AG08395 (cell line): ENCODE data around the gene ARID3B.
"Not testable (repeated sequence)": the region's sequence is repeated elsewhere in the genome, so short reads cannot be mapped to it uniquely, and the experiment has no call there.

ENCODE experiments used
- DNase-seq: peaks from one replicate; pipeline ENCODE4 v3.0.0; 2012; ENCODE audit warnings: mixed read lengths, low spot score

Gene ARID3B

DNA sequence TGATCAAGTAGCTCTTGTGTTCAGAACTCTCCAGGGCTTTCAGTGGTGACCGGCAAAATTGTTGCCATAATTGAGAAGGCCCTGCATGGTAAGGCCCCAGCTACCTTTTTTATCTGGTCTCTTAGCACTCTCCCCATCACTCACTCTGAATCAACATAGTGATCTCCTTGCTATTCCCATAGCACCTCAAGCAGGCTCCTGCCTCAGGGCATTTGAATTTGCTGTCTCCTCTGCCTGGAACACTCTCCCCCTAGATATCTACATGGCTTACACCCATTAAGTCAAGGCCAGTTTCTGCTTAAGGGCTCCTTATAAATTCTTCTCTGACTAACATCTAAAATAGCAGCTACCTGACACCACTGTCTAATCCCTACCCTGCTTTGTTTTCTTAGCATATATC is 3.3 kb upstream of the ARID3B start:
- DNase-seq, result no peak

DNA sequence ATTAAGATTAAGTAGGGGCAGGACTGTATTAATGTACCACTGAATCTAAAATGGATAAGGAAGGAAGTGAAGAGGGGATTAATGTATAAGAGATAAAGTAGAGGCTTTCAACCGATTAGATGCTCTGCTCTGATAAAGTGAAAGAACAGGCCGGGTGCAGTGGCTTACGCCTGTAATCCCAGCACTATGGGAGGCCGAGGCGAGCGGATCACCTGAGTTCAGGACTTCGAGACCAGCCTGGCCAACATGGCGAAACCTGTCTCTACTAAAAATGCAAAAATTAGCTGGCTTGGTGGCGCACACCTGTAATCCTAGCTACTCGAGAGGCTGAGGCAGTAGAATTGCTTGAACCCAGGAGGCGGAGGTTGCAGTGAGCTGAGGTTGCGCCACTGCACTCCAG is 1.5 kb upstream of the ARID3B start:
- not testable (repeated sequence) for DNase-seq

DNA sequence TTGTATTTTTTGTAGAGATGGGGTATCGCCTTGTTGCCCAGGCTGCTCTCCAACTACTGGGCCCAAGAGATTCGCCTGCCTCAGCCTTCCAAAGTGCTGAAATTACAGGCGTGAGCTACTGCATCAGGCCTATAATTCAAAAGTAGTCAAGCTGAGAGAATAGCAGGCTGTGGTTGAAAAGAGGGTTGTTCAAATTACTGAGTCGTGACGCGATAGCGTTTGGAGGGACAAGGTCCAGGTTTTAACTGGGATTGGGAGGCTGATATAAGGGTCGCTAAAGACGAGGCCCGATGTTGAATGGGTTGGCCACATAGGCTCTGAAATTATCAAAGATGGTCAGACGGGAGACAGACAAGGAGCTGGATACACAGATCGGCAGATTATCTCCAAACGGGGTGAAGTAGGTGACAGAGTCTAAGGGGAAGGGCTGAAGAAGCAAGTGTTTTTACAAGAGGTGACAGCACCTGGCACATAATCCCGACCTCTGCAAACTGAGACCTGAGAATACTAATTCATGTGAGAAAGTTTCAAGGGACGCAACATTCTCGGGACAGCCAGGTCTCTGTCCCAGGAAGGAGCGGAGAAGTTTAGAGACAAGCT is 759 bp upstream of the ARID3B start:
- DNase-seq, result no peak

DNA sequence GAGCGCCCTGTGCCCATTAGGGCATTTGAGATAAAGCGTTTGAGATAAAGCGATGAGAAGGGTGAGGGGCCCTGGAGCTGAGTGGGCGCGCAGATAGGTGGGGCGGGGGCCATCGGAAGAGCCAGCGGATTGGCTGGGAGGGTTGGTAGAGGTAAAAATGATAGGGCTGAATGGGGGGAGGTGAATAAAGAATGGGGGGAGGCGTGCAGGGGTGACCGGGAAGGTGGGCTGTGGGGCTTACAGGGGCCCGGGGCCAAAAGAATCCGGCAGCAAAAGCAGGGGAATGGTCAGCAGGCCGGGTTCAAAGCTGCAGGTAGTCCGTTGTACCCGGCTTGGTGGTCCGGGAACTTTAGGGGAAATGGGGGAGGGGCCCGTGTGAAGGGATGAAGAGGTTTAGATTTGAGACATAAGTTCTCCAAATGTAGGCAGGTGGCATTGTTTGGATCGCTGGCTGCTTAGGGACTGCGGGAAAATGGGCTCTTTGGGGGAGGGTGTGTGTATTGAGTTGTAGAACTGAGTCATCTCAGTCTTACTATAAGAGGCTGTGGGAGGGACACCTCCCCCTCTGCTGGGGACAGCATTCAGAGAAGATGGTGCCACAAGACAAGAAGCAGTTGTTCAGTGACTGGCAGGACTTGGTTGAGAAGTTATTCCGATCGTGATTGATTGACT is 610 bp downstream of the ARID3B start:
- DNase-seq, result peak; percentile 35

DNA sequence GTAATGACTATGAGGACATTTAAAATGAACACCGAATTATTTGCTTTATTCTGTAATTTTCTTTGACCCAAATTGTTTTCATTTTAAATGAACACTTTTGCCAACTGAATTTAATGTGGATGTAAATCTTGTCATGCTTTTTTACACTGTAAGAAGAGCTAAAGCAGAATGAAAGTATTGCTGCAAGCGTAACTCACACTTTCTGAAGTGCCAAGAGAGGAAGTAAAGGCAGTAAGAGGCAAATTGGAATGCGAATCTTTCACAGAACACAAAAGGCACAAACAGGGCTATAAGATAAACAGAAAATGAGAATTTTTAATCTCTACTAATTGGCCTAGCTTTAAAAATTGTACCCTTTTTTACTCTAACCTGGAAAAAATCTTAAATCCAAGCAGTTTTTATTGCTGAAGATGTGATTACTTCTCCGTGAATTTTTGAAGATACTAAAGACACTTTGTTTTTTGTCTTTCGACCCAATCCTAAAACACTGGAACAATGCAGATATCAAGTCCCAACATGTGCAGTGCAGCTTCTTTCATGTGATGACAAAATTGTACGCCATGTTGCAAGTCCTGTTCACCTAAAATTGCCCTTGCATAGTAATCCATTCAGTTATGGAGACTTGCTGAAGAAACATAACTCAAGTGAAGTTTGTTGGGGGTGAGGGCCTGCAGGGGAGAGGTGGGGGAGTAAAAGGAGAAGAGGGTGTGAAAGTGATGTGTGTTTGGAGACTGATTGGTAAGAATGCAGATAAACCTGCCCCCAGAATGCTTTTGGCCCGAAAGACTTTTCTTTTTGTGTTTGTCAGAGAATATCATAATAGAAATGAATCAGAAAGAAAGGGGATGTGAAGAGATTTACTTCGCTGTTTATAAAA is 1.4 kb downstream of the ARID3B start:
- DNase-seq, result no peak

DNA sequence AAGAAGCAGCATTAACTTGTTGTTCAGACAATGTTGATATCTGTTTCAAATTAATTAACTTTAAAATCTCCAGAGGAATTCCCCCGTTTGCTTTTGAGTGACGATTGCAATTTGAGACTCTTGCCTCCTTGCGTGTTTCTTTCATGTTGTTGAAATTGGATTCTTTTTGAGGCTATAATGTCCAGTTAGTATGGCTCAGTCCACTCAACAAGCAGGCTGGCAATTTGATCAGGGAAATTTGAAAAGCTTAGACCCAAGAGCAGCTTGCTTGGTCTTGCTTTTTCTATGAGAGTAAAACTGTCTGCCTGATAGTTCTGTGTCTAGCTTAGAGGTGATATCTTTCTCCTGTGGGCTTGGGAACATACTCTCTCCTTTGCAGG is 2.0 kb downstream of the ARID3B start:
- no peak for DNase-seq

DNA sequence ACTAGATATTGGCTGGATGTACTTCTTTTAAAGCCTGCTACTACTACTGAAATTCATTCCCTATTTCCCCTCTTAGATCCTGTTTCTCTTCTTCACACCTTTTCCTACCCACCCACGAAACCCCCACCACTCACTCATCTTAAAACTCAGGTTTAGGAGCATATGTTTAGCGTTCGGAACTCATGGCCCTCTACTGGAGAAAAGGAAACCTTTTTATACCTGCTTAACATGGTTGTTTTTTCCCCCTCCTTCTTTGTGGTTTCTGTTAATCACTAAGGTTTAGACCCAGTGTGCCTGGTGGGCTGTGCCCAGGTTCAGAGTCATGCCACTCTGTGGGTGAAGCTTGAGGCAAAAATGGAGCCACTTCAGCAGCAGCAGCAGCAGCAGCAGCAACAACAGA is 2.6 kb downstream of the ARID3B start:
- DNase-seq, result no peak

DNA sequence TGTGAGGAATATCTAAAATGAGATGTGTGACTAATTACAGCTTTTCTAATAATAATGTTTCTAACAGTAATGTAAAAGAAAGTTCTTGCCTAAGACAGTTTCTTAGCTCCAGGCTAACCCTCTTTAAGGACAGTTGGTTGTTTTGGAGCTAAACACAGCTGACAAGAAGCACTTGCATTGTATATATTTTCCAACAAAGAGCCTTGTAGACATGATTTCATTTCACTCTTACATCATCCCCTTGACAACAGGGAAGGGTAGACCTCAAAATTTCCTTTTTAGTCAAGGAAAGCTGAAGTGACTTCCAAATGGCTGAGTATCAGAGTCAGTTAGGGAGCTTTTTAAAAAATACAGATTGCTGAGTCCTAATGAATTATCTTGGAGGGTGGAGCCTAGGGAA is 4.1 kb downstream of the ARID3B start:
- DNase-seq, result no peak

DNA sequence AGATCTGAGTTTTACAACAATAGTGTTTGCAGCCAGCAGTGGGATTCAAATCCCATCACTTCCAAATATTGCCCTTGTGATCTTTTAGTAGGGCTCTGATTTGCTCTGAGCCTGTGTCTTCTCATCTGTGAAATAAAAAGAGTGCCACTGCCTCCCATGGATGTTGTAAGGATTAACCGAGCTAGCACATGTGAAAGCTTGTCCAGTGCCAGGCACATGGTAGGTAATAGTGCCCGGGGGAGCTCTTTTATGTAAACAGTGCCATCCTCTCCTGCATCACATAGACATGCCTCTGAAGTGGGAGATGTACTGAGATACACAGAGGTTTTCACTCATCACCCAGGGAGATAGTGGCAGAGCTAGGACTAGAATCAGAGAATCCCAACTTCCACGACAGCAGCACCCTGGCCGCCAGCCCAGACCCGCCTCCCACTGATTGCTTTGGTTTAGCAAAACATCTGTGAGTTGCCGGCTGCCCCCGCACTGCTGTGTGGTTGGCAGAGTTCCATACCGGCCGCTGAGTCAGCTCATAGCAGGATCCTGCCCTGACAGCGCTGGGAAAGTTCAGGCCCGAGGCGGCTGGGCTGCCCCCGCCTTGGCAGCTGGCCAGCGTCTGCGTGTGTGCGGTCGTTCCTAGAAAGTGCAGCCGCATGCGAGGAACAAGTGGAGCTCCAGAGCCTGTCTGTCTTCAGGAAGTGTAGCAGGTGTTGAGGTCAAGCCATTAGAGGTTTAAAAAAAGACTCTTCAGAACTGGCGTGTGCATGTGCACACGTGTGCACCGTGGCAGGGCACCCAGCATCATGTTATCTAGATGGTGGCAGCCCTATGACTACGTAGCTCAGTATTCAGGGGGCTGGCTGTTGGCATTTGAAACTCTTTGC is 5.0 kb downstream of the ARID3B start:
- DNase-seq, result peak; percentile 98

DNA sequence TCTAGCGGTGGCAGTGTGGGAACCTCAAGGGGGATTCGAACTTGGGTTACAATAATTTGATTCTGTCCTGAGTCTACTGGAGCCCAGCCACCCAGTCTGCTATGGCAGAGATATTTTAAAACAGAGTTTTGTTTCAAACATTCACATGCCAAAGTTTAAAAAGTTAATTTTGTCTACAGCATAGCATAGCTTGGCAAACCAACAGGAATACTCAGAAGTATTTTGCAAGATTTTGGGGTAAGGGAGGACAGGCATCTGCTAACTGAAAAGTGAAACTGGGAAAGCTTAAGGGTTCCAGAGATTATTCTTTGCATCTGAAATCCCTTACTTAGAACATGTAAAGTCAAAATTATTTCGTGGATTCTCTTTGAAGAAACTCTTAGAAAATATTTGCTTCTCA is 6.6 kb downstream of the ARID3B start:
- no peak for DNase-seq

DNA sequence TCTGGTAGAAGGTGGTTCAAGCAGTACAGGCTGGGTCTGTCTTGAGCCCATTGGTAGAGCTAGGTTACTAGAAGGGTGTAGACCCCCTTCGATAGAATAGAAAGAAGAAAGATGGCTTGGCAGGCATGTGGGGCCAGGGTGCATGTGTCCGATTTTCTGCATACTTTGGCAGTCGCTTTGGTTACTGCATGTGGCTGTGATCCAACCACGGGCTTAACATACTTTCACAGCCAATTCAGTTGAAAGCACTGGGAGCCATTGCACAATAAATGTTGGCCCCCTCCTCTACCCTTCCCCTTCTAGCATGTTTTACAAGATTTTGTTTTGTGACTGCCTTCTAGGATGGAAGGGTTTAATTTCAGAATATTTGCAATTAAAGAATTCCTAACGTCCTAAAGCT is 7.2 kb downstream of the ARID3B start:
- DNase-seq, result no peak

DNA sequence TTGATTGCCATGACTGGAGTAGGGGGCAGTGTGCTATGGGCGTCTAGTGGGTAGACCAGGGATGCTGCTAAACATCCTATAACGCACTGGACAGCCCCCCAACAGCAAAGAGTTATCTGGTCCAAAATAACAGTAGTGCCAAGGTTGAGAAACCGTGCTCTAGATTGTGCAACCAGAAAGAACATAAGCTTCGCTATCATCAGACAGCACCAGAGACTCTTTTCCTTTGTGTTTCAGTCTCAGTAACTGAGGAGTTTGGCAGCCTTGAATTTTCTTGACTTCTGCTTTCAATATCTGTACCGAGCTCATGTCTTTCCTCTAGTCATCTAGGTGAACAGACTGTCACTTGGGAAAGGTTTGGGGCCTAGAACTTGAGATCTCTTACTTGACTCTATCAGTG is 8.8 kb downstream of the ARID3B start:
- DNase-seq, result no peak

DNA sequence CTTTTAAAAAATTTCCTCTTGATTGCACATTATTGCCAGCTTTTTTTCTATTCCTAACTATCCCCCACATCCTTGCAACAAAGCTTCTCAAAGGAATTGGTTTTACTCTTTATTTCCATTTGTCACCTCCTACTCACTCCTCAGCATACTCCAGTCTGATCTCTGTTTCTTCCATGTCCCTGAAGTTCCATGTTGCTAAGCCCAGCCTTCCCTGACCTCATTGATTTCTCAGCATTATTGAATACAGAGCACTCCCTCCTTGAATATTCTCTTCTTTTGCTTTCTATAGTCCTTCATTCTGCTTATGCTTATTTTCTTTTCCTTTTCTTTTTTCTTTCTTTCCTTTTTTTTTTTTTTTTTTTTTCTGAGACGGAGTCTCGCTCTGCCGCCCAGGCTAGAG is 10.7 kb downstream of the ARID3B start:
- no peak for DNase-seq

DNA sequence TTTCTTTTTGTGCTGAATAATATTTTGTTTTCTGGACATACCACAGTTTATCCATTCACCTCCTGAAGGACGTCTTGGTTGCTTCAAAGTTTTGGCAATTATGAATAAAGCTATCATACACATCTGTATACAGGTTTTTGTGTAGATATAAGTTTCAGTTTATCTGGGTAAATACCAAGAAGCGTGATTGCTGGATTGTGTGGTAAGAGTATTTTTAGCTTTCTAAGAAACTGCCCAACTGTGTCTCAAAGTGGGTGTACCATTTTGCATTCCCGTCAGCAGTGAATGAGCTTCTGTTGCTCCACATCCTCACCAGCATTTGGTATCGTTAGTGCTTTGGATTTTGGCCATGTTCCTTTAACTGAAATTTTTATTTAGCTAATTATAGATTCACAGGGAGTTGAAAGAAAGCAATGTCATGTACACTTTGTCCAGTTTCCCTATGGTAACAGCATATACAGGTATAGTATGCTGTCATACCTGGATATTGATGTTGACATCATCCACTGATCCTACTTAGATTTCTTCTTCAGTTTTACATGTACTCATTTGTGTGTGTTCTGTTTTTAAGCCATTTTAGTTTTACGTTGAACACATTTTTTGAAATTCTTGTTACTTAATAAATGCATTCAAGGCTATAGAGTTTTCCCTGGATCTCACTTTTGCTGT is 11.9 kb downstream of the ARID3B start:
- DNase-seq, result no peak

DNA sequence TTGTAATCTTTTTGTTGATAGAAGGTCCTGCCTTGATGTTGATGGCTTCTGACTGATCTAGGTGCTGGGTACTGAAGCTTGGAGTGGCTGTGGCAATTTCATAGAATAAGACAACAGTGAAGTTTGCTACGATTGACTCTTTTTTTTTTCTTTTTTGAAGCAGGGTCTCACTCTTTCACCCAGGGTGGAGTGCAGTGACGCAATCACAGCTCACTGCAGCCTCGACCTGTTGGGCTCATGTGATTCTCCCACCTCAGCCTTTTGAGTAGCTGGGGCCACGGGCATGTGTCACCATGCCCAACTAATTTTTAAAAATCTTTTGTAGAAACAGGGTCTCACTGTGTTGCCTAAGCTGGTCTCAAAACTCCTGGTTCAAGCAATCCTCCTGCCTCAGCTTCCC is 14.2 kb downstream of the ARID3B start:
- DNase-seq, result no peak

DNA sequence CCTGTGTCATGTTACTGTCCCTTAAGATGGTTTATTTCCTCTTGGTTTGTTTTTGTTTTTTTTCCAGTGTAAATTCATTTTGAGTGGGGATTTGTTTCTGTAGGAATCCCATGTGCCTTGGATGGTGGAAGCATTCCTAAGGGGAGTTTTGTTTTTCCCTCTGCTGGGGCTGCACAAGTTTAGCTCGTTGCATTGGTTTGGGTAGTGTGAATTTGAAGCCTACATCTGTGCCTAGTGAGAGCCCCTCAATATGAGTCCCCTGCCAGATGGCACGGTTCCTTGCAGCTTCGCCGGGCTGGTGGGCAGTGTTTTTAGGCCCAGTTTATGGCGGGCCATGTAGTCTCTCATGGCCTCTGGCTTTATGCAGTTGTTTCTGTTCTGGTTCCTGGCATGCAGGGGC is 17.7 kb downstream of the ARID3B start:
- DNase-seq, result no peak

DNA sequence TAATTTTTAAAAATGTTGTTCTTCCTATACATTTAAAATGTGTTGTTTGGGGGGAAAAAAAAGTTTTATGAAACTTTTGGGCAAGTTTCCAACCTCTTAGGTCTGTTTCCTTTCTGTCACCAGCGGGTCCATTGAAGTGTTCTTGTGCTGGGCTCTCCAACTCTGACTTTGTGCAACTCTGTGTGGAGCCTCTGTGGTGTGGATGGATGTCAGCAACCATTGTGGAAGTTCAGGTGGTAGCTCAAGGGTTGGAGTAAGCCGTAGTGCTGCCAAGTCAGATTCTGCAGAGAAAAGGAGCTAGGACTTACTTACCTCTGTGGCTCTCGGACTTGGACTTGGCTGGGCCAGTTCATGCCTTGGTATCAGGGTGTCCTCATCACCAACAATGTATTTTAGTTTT is 22.4 kb downstream of the ARID3B start:
- no peak for DNase-seq

DNA sequence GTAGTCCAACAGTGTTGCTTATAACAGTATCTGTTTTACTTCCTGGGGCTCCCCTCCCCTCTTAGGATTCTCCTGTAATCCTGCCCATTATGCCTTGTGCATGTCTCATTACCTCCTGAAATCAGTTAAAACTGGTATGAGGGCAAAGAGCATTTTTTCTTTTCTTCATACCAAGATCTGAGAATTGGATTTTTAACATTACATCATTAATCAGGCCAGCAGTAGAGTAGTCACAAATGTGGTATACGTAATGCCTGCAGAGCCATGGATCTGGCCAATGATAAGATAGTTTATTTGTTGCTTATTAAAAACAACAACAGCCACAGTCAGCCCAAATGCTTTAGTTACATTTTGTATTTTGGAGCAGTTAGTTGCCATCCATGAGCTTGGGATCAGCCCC is 23.2 kb downstream of the ARID3B start:
- DNase-seq, result no peak

DNA sequence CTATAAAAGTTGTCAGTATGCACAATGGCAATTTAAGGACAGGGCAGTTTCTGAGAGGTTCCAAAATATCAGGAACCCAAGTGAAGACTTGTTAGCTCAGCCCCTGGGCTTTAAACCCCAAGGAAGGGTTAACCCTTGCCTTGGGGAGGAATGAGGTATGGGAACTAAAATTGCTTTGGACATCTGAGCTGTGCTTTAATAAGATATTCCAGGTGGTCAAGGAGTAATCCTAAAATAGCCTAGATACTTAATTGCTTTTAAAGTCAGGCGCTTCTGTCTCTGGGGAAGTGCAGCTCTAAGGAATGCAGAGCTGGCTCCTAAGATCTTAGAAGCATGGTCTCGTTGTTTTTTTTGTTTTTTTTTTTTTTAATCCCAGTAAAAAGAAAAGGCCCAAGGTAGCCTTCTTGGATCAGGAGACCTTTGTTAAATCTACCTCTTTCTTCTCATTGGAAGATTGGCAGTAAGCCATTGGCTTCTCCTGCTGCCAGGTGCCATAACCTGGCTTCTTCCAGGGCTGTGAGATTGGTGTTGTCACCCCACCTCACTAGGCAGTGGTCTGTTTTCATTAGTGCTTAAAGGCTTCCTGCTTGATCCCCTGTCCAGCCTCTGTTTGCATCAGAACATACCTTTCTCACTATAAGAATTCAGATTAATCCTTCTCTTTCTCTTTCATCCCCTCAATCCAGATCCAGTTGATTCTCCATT is 24.5 kb downstream of the ARID3B start:
- no peak for DNase-seq

DNA sequence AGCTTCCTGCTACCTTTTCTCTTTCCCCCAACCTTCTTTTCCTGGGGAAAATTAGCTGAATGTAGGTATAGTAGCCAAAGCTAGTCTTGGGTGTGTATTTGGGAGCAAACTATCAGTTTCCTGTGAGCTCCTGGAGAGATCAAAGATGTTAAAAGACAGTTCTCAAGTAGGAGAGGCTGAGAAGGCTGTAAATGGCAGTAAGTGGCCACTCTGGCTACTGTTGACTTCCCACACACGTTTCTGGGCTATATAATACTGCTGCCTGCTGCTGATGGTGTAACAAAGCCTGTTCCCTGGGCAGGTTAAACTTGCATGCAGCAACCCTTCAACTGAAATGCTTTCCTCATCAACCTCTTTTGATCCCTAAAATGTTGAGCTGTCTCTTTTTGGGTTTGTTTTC is 27.6 kb downstream of the ARID3B start:
- no peak for DNase-seq

DNA sequence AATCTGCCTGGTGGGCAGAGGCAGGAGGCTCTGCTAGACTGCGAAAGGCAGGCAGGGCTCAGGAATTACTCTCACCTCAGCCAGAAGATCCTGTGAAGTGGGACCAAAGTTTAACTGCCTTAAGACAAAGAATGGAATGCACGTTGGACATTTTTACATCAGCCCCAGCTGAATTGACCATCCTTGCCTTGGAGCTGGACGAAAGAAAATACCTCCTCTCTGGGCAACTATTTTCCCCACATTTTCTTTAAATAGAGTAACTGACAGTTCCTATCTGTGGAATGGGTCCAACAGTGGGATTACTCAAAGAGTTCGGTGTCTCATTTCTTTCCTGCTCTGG is 28.7 kb downstream of the ARID3B start:
- DNase-seq, result no peak
